ENCODE data around the gene BPIFB3. TPM values are rescaled to one million over a fixed set of nuclear protein-coding genes. Genes with fewer than 3 reads are reported as not detected.

Gene BPIFB3
- polyA plus RNA-seq, 1 donor from 2014 or later: not detected

DNA sequence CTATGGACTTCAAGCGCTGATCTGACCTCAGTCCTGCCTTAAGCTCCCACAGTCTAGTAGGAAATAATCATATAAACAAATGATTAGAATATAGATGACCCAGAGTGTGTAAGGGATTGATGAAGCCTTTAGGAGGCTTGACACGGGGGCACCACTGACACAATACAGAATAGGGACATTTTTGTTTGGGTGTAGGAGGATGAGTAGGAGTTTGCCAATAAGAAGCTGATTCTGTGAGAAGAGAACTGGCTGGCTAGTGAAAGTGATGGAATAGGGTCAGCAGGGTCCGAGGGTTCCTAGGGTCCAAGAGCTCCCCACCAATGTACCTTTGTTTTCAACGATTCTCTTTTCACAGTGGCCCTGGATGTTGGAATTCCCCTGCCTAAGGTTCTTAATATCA lies 18.7 kb downstream of the BPIFB3 start:
- Histone ChIP-seq H3K9me2 (ENCODE audit: insufficient read depth, low read length) (no peaks in the 10 kb centered on the region), H3K27ac (ENCODE audit: low read length) (no peak overlapping the region), H3K9ac (ENCODE audit: low read length) (no peak overlapping the region), H4K20me1 (ENCODE audit: insufficient read depth) (no peaks in the 10 kb centered on the region), H3K27me3 (ENCODE audit: insufficient read depth, low read depth, low read length) (no peaks in the 10 kb centered on the region), H2AFZ (ENCODE audit: low read depth, low read length) (no peak overlapping the region), H3K9me3 (ENCODE audit: low read length) (no peaks in the 10 kb centered on the region), H3K4me2 (ENCODE audit: low read length) (no peak overlapping the region), H3K4me3 (ENCODE audit: low read length) (no peak overlapping the region), H3K79me2 (replicated peaks; ENCODE audit: insufficient read depth, low read length) (no peaks in the 10 kb centered on the region), H3F3A (ENCODE audit: insufficient read depth, low read length, poor library complexity, severe bottlenecking) (no peaks in the 10 kb centered on the region), H3K36me3 (ENCODE audit: insufficient read depth, low read length) (no peaks in the 10 kb centered on the region)
- TF ChIP-seq EZH2 (IDR thresholded peaks at IDR 0.05; ENCODE audit: borderline replicate concordance, insufficient read depth, low read length, poor library complexity, severe bottlenecking) (no peak), EP300 (conservative IDR thresholded peaks at IDR 0.05; ENCODE audit: poor library complexity, severe bottlenecking) (no peak), POLR2AphosphoS5 (IDR thresholded peaks at IDR 0.05) (no peak), MXI1 (conservative IDR thresholded peaks at IDR 0.05; ENCODE audit: poor library complexity, severe bottlenecking) (no peak), RAD21 (conservative IDR thresholded peaks at IDR 0.05) (no peak), TAF1 (IDR thresholded peaks at IDR 0.05; ENCODE audit: low read depth) (no peak), SMC3 (conservative IDR thresholded peaks at IDR 0.05; ENCODE audit: poor library complexity) (no peak)
- TF ChIP-seq, protein P1, sequence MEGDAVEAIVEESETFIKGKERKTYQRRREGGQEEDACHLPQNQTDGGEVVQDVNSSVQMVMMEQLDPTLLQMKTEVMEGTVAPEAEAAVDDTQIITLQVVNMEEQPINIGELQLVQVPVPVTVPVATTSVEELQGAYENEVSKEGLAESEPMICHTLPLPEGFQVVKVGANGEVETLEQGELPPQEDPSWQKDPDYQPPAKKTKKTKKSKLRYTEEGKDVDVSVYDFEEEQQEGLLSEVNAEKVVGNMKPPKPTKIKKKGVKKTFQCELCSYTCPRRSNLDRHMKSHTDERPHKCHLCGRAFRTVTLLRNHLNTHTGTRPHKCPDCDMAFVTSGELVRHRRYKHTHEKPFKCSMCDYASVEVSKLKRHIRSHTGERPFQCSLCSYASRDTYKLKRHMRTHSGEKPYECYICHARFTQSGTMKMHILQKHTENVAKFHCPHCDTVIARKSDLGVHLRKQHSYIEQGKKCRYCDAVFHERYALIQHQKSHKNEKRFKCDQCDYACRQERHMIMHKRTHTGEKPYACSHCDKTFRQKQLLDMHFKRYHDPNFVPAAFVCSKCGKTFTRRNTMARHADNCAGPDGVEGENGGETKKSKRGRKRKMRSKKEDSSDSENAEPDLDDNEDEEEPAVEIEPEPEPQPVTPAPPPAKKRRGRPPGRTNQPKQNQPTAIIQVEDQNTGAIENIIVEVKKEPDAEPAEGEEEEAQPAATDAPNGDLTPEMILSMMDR (IDR thresholded peaks at IDR 0.05; ENCODE audit: poor library complexity, severe bottlenecking): no peak
- TF ChIP-seq, protein P2, sequence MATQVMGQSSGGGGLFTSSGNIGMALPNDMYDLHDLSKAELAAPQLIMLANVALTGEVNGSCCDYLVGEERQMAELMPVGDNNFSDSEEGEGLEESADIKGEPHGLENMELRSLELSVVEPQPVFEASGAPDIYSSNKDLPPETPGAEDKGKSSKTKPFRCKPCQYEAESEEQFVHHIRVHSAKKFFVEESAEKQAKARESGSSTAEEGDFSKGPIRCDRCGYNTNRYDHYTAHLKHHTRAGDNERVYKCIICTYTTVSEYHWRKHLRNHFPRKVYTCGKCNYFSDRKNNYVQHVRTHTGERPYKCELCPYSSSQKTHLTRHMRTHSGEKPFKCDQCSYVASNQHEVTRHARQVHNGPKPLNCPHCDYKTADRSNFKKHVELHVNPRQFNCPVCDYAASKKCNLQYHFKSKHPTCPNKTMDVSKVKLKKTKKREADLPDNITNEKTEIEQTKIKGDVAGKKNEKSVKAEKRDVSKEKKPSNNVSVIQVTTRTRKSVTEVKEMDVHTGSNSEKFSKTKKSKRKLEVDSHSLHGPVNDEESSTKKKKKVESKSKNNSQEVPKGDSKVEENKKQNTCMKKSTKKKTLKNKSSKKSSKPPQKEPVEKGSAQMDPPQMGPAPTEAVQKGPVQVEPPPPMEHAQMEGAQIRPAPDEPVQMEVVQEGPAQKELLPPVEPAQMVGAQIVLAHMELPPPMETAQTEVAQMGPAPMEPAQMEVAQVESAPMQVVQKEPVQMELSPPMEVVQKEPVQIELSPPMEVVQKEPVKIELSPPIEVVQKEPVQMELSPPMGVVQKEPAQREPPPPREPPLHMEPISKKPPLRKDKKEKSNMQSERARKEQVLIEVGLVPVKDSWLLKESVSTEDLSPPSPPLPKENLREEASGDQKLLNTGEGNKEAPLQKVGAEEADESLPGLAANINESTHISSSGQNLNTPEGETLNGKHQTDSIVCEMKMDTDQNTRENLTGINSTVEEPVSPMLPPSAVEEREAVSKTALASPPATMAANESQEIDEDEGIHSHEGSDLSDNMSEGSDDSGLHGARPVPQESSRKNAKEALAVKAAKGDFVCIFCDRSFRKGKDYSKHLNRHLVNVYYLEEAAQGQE (IDR thresholded peaks at IDR 0.05; ENCODE audit: borderline replicate concordance): no peak

DNA sequence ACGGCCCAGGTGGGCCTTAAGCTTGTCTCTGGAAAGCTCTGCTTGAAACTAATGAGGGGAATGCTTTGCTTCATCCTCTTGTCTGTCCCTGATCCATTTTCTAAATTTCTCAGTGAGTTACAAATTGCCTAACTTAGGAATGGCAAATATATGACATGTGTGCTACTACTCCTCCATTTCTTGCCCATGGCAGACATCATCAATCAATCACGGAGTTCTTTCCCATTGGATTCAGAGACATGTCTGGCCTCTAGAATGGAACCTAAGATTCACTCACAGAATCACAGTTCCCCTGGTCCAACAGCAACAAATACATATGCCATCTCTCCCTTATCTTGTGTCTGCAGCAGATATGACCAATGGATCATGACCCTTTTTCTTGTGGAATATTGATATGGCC lies 19.1 kb downstream of the BPIFB3 start:
- no peak overlapping the region for H3K4me3 ChIP-seq (ENCODE audit: low read length)
- H3K27me3 ChIP-seq (ENCODE audit: insufficient read depth, low read depth, low read length): no peaks in the 10 kb centered on the region
- H3K9ac ChIP-seq (ENCODE audit: low read length): no peak overlapping the region
- no peaks in the 10 kb centered on the region for H3K79me2 ChIP-seq (replicated peaks; ENCODE audit: insufficient read depth, low read length)
- no peak overlapping the region for H3K4me2 ChIP-seq (ENCODE audit: low read length)
- no peak overlapping the region for H3K27ac ChIP-seq (ENCODE audit: low read length)
- no peaks in the 10 kb centered on the region for H3F3A ChIP-seq (ENCODE audit: insufficient read depth, low read length, poor library complexity, severe bottlenecking)
- H3K36me3 ChIP-seq (ENCODE audit: insufficient read depth, low read length): no peaks in the 10 kb centered on the region
- H2AFZ ChIP-seq (ENCODE audit: low read depth, low read length): no peak overlapping the region
- no peaks in the 10 kb centered on the region for H4K20me1 ChIP-seq (ENCODE audit: insufficient read depth)
- H3K9me3 ChIP-seq (ENCODE audit: low read length): no peaks in the 10 kb centered on the region
- no peaks in the 10 kb centered on the region for H3K9me2 ChIP-seq (ENCODE audit: insufficient read depth, low read length)
- TF ChIP-seq, protein P2 (IDR thresholded peaks at IDR 0.05; ENCODE audit: borderline replicate concordance): no peak
- TF ChIP-seq EZH2 (IDR thresholded peaks at IDR 0.05; ENCODE audit: borderline replicate concordance, insufficient read depth, low read length, poor library complexity, severe bottlenecking) (no peak), RAD21 (conservative IDR thresholded peaks at IDR 0.05) (no peak), TAF1 (IDR thresholded peaks at IDR 0.05; ENCODE audit: low read depth) (no peak), SMC3 (conservative IDR thresholded peaks at IDR 0.05; ENCODE audit: poor library complexity) (no peak), POLR2AphosphoS5 (IDR thresholded peaks at IDR 0.05) (no peak), EP300 (conservative IDR thresholded peaks at IDR 0.05; ENCODE audit: poor library complexity, severe bottlenecking) (no peak), MXI1 (conservative IDR thresholded peaks at IDR 0.05; ENCODE audit: poor library complexity, severe bottlenecking) (no peak)
- TF ChIP-seq, protein P1 (IDR thresholded peaks at IDR 0.05; ENCODE audit: poor library complexity, severe bottlenecking): no peak

Data from neural cell (in vitro differentiated cells).